ENCODE results near the gene ISYNA1. TPM values are rescaled to one million over a fixed set of nuclear protein-coding genes. Genes with fewer than 3 reads are reported as not detected.

ISYNA1 gene
- total RNA-seq, 1 donor from 2014 or later = 81.7 TPM

- peaks cover 21% of the 10 kb centered on the region for H3K27me3 Mint-ChIP-seq (ENCODE audit: insufficient read depth, low read depth)
- H4K20me1 ChIP-seq (ENCODE audit: low read depth) = no peaks in the 10 kb centered on the region
- H3K4me1 ChIP-seq = peaks cover 6% of the 10 kb centered on the region
- peaks cover 10% of the 10 kb centered on the region for H3K4me1 Mint-ChIP-seq
- DNase-seq (ENCODE audit: low spot score) = no peak
- H3K79me2 ChIP-seq (ENCODE audit: low read depth) = no peaks in the 10 kb centered on the region
- TF ChIP-seq EZH2 (IDR thresholded peaks at IDR 0.05) = no peak
- TF ChIP-seq EZH2phosphoT487 (IDR thresholded peaks at IDR 0.05) = no peak
- no peak for TF ChIP-seq CTCF (IDR thresholded peaks at IDR 0.05)
- H3K4me2 ChIP-seq = no peak overlapping the region
- no peak overlapping the region for H3K4me3 Mint-ChIP-seq
- H2AFZ ChIP-seq (replicated peaks) = no peak overlapping the region
- no peaks in the 10 kb centered on the region for H3K36me3 Mint-ChIP-seq
- H3K27ac Mint-ChIP-seq = no peak overlapping the region
- H3K27me3 ChIP-seq = peaks cover 23% of the 10 kb centered on the region
- no peak overlapping the region for H3K9ac ChIP-seq
- H3K36me3 ChIP-seq = no peaks in the 10 kb centered on the region
- no peaks in the 10 kb centered on the region for H3K9me3 Mint-ChIP-seq
- H3K27ac ChIP-seq = no peak overlapping the region
- no peaks in the 10 kb centered on the region for H3K9me3 ChIP-seq (ENCODE audit: low read depth)
- H3K4me3 ChIP-seq = no peak overlapping the region
- H3F3A ChIP-seq (ENCODE audit: low read depth) = peaks cover 8% of the 10 kb centered on the region
These were observed 45.0 kb downstream of the ISYNA1 start for GRCh38 chr19:18392926-18393325.

- Mint-ChIP-seq H3K27ac (no peak overlapping the region), H3K27me3 (ENCODE audit: insufficient read depth, low read depth) (peaks cover 19% of the 10 kb centered on the region), H3K4me1 (peaks cover 6% of the 10 kb centered on the region), H3K9me3 (no peaks in the 10 kb centered on the region), H3K36me3 (no peaks in the 10 kb centered on the region), H3K4me3 (no peak overlapping the region)
- Histone ChIP-seq H3K79me2 (ENCODE audit: low read depth) (no peaks in the 10 kb centered on the region), H2AFZ (replicated peaks) (no peak overlapping the region), H3K4me3 (no peak overlapping the region), H3K27me3 (peaks cover 25% of the 10 kb centered on the region), H3K9ac (no peak overlapping the region), H3K36me3 (no peaks in the 10 kb centered on the region), H3K27ac (no peak overlapping the region), H3K4me2 (no peak overlapping the region), H3K4me1 (peaks cover 4% of the 10 kb centered on the region), H4K20me1 (ENCODE audit: low read depth) (no peaks in the 10 kb centered on the region), H3F3A (ENCODE audit: low read depth) (peaks cover 8% of the 10 kb centered on the region), H3K9me3 (ENCODE audit: low read depth) (no peaks in the 10 kb centered on the region)
- DNase-seq (ENCODE audit: low spot score) = no peak
- TF ChIP-seq EZH2phosphoT487 (IDR thresholded peaks at IDR 0.05) (no peak), CTCF (IDR thresholded peaks at IDR 0.05) (no peak), EZH2 (IDR thresholded peaks at IDR 0.05) (no peak)
These were observed 45.5 kb downstream of the ISYNA1 start for GRCh38 chr19:18392417-18392816.

- no peaks in the 10 kb centered on the region for H3K9me3 ChIP-seq (ENCODE audit: low read depth)
- no peaks in the 10 kb centered on the region for H3K36me3 ChIP-seq
- no peaks in the 10 kb centered on the region for H4K20me1 ChIP-seq (ENCODE audit: low read depth)
- H3K27ac ChIP-seq = no peak overlapping the region
- H2AFZ ChIP-seq (replicated peaks) = no peak overlapping the region
- TF ChIP-seq EZH2 (IDR thresholded peaks at IDR 0.05) (no peak), EZH2phosphoT487 (IDR thresholded peaks at IDR 0.05) (no peak), CTCF (IDR thresholded peaks at IDR 0.05) (no peak)
- no peaks in the 10 kb centered on the region for H3K4me1 ChIP-seq
- H3K9ac ChIP-seq = no peak overlapping the region
- H3K9me3 Mint-ChIP-seq = no peaks in the 10 kb centered on the region
- peaks cover 34% of the 10 kb centered on the region for H3K27me3 ChIP-seq
- H3K4me3 Mint-ChIP-seq = no peak overlapping the region
- H3K27ac Mint-ChIP-seq = no peak overlapping the region
- peaks cover 11% of the 10 kb centered on the region for H3F3A ChIP-seq (ENCODE audit: low read depth)
- H3K4me1 Mint-ChIP-seq = no peaks in the 10 kb centered on the region
- peaks cover 23% of the 10 kb centered on the region for H3K27me3 Mint-ChIP-seq (ENCODE audit: insufficient read depth, low read depth)
- no peaks in the 10 kb centered on the region for H3K36me3 Mint-ChIP-seq
- H3K4me3 ChIP-seq = no peak overlapping the region
- no peaks in the 10 kb centered on the region for H3K79me2 ChIP-seq (ENCODE audit: low read depth)
- no peak for DNase-seq (ENCODE audit: low spot score)
- H3K4me2 ChIP-seq = no peak overlapping the region
These were observed 46.3 kb downstream of the ISYNA1 start for GRCh38 chr19:18391509-18392075.
